K562 (cell line): ENCODE measurements around the gene HOXB6. TPM values are rescaled to one million over a fixed set of nuclear protein-coding genes. Genes with fewer than 3 reads are reported as not detected.

Experiments used
- BDP1 ChIP-seq: IDR thresholded peaks from 3 replicates; pipeline ENCODE4 v1.6.1; 2011; ENCODE audit not compliant: insufficient read length, insufficient read depth
- COPS2 ChIP-seq: fragments of 450-650 bp; conservative IDR thresholded peaks from 2 replicates; pipeline ENCODE4 v1.6.1; 2016; ENCODE audit warnings: mild to moderate bottlenecking, moderate library complexity
- FOXP4 ChIP-seq: sonication (generic); formaldehyde crosslinking; IDR thresholded peaks from 2 replicates; pipeline ENCODE4 v1.8.0; 2022; ENCODE audit warnings: mild to moderate bottlenecking, missing genetic modification reagents, borderline replicate concordance
- HINFP ChIP-seq: fragments of 450-650 bp; conservative IDR thresholded peaks from 2 replicates; pipeline ENCODE4 v1.6.1; 2016; ENCODE audit warnings: missing genetic modification characterization, low read depth, mild to moderate bottlenecking, control low read depth, missing compliant biosample characterization
- NR2C2 ChIP-seq, 2 experiments: fragments of 200-800 bp in 1 of 2; sonication (Bioruptor generic) in 1 of 2; sonication (generic) in 1 of 2; formaldehyde crosslinking in 1 of 2; IDR thresholded peaks; 2 replicates each; pipeline versions ENCODE4 v1.6.1 to v1.8.0; 2016 to 2022; ENCODE audit warnings: mild to moderate bottlenecking in 1 of 2, missing compliant biosample characterization in 1 of 2, missing genetic modification characterization in 1 of 2, missing genetic modification reagents in 1 of 2
- RNF219 ChIP-seq: fragments of 250-450 bp; sonication (Bioruptor Pico); IDR thresholded peaks from 2 replicates; pipeline ENCODE4 v1.5.0; 2022; ENCODE audit warnings: mild to moderate bottlenecking
- SMARCC2 ChIP-seq: fragments of 450-650 bp; IDR thresholded peaks from 2 replicates; pipeline ENCODE4 v1.6.1; 2017; ENCODE audit warnings: antibody characterized with exemption, moderate library complexity, mild to moderate bottlenecking, low read depth
- TAF9B ChIP-seq: fragments of 450-650 bp; IDR thresholded peaks from 2 replicates; pipeline ENCODE4 v1.6.1; 2018; ENCODE audit warnings: mild to moderate bottlenecking; ENCODE audit not compliant: partially characterized antibody
- ZNF274 ChIP-seq: IDR thresholded peaks from 2 replicates; pipeline ENCODE4 v1.6.1; 2011; ENCODE audit warnings: low read depth, mild to moderate bottlenecking, low read length, moderate library complexity, borderline replicate concordance
- polyA plus RNA-seq, 8 experiments: library from polyadenylated mRNA; depleted of rRNA in 4 of 8; stranded (reverse) in 5 of 8; unstranded in 3 of 8; fragments of >200 nt; fragmentation: Nextera tagmentation in 2 of 8; fragmentation: Illumina TruSeq in 1 of 8; extraction: Ambion mirVana in 2 of 8; extraction: Trizol in 1 of 8; gene quantifications; 2 replicates each; pipeline versions ENCODE4 v1.2.1 to v1.2.3, GENCODE V29; 2011 to 2014; ENCODE audit warnings: inconsistent platforms in 1 of 8, missing spikeins in 1 of 8
- total RNA-seq, 7 experiments: library from RNA; depleted of rRNA in 6 of 7; stranded (reverse); fragments of >200 nt in 6 of 7; fragmentation: Illumina TruSeq in 2 of 7; extraction: Trizol in 2 of 7; gene quantifications; 2 replicates each; pipeline versions ENCODE4 v1.2.1 to v1.2.3, GENCODE V29; 2011 to 2021; ENCODE audit warnings: low replicate concordance in 1 of 7
- TF ChIP-seq, protein P1 (sequence below): fragments of 250-450 bp; sonication (Bioruptor Pico); IDR thresholded peaks from 2 replicates; pipeline ENCODE4 v1.4.0; 2020
- TF ChIP-seq, protein P2 (sequence below): sonication (generic); formaldehyde crosslinking; IDR thresholded peaks from 2 replicates; pipeline ENCODE4 v1.8.0; 2022; ENCODE audit warnings: missing genetic modification reagents, mild to moderate bottlenecking, moderate library complexity, borderline replicate concordance

Gene HOXB6
- total and polyA plus RNA-seq, 9 of the 15 experiments (the other 6 are each of a cell fraction or from before 2014, with no cell fraction given), result 1.2 to 14.8 (median 4.9) TPM

DNA sequence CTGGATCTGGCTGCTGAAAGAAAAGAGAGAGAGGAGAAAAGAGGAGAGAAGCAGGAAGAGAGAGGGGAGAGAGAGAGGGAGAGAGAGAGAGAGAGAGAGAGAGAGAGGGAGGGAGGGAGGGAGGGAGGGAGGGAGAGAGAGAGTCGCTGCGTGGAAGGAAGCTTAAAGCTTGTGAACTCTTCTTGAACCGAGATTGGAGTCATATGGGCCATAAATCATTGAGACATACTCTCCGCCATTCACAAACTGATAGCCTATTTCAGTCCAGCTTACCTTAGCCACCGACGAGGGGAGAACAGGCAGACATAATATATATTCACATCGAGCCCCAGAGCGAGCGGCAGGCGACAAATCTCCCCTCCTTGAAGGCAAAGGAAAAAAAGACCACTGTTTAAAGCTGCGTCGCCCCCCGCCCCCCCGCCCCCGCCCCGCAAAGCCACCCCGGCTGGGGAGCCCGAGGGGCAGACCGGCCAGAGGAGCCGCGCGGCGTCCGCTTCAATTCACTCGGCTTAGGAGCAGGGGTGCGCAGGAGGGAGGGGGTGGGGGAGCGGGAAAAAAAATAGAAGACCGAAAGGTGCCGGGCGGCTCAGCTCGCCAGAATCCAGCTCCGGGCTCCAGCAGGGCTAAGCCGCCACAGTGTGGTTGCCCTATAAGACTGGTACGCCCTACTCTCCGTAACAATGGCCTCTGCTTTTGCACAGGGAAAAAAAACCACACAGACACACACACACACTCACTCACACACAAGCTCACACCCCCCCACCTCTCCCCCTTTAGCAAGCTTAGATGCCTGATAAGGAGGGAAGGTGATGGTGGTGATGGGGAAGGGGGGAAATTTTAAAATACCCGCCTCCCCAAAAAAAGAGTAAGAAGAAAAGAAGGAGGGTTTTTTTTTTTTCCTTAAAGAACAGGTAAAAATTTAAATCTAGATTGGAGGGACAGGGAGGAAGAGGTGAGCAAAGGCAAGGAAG is 49.2 kb downstream of the HOXB6 start (continued):
- TF ChIP-seq NR2C2 (CRISPR knock-in tag; IDR thresholded peaks at IDR 0.05) (no peak), NR2C2 (tag; IDR thresholded peaks at IDR 0.05) (peak; percentile 87), HINFP (tag) (no peak), BDP1 (no peak), RNF219 (CRISPR knock-in tag) (no peak), TAF9B (peak; percentile 70), FOXP4 (CRISPR knock-in tag) (no peak), SMARCC2 (no peak), COPS2 (no peak), ZNF274 (no peak)
- TF ChIP-seq, protein P1, sequence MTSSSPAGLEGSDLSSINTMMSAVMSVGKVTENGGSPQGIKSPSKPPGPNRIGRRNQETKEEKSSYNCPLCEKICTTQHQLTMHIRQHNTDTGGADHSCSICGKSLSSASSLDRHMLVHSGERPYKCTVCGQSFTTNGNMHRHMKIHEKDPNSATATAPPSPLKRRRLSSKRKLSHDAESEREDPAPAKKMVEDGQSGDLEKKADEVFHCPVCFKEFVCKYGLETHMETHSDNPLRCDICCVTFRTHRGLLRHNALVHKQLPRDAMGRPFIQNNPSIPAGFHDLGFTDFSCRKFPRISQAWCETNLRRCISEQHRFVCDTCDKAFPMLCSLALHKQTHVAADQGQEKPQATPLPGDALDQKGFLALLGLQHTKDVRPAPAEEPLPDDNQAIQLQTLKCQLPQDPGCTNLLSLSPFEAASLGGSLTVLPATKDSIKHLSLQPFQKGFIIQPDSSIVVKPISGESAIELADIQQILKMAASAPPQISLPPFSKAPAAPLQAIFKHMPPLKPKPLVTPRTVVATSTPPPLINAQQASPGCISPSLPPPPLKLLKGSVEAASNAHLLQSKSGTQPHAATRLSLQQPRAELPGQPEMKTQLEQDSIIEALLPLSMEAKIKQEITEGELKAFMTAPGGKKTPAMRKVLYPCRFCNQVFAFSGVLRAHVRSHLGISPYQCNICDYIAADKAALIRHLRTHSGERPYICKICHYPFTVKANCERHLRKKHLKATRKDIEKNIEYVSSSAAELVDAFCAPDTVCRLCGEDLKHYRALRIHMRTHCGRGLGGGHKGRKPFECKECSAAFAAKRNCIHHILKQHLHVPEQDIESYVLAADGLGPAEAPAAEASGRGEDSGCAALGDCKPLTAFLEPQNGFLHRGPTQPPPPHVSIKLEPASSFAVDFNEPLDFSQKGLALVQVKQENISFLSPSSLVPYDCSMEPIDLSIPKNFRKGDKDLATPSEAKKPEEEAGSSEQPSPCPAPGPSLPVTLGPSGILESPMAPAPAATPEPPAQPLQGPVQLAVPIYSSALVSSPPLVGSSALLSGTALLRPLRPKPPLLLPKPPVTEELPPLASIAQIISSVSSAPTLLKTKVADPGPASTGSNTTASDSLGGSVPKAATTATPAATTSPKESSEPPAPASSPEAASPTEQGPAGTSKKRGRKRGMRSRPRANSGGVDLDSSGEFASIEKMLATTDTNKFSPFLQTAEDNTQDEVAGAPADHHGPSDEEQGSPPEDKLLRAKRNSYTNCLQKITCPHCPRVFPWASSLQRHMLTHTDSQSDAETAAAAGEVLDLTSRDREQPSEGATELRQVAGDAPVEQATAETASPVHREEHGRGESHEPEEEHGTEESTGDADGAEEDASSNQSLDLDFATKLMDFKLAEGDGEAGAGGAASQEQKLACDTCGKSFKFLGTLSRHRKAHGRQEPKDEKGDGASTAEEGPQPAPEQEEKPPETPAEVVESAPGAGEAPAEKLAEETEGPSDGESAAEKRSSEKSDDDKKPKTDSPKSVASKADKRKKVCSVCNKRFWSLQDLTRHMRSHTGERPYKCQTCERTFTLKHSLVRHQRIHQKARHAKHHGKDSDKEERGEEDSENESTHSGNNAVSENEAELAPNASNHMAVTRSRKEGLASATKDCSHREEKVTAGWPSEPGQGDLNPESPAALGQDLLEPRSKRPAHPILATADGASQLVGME, result no peak
- TF ChIP-seq, protein P2, sequence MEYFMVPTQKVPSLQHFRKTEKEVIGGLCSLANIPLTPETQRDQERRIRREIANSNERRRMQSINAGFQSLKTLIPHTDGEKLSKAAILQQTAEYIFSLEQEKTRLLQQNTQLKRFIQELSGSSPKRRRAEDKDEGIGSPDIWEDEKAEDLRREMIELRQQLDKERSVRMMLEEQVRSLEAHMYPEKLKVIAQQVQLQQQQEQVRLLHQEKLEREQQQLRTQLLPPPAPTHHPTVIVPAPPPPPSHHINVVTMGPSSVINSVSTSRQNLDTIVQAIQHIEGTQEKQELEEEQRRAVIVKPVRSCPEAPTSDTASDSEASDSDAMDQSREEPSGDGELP (CRISPR knock-in tag), result peak; percentile 60; the same call in 1 of the 2 replicates
